Gastrocnemius medialis (tissue), 4 donors: Measurements from ENCODE around the gene MILR1.

Source experiments
- POLR2A ChIP-seq, 2 donors: fragments of 450-650 bp; IDR thresholded peaks; one replicate each; pipeline ENCODE4 v1.6.1; 2017; ENCODE audit warnings: antibody characterized with exemption in 2 of 2, mild to moderate bottlenecking in 2 of 2, moderate library complexity in 2 of 2
- TF ChIP-seq, protein P1 (sequence below), 5 experiments: fragments of 450-650 bp in 3 of 5; fragments of 200-600 bp in 2 of 5; sonication (generic) in 2 of 5; IDR thresholded peaks in 4 of 5; conservative IDR thresholded peaks in 1 of 5; 1 replicate in 4 of 5; 2 replicates in 1 of 5; pipeline ENCODE4 v1.5.1; 2016 to 2019; ENCODE audit warnings: antibody characterized with exemption in 5 of 5, mild to moderate bottlenecking in 3 of 5, moderate library complexity in 3 of 5

DNA sequence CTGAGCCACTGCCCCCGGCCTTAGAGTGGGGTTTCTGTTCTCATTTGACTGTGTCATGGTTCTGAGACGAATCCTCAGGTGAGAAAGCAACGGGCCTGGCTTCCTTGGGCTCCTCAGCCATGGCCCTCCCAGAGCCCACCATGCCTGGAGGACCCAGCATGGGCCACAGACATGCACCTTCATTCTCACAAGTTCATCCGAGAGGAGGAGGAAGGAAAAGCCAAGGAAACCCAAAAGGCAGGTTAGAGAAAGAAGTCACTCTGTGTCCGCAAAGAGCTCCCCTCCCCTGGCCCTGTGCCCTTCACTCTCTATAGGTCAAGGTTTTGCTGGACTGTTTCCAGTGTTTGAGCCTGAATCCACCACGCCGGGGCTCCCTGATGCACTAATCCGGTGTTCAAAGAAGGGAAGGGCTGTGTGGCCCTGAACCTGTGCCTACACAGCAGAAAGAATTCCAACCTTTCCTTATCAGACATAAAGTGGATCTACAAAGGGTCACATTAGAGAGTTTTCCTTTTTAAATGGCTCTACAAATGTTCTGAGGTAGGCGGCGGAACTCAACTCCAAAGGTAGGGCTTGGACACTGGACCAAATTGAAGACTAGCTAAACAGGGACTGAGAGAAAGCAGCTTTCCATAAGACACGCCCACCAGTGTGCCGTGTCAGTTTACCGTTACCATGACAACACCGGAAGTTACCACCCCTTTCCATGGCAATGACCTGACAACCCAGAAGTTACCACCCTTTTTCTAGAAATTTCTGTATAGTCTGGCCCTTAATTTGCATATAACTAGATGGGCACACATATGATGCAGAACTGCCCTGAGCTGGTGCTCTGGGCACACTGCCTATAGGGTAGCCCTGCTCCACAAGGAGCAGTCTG is 42.4 kb upstream of the MILR1 start:
- TF ChIP-seq, protein P1, sequence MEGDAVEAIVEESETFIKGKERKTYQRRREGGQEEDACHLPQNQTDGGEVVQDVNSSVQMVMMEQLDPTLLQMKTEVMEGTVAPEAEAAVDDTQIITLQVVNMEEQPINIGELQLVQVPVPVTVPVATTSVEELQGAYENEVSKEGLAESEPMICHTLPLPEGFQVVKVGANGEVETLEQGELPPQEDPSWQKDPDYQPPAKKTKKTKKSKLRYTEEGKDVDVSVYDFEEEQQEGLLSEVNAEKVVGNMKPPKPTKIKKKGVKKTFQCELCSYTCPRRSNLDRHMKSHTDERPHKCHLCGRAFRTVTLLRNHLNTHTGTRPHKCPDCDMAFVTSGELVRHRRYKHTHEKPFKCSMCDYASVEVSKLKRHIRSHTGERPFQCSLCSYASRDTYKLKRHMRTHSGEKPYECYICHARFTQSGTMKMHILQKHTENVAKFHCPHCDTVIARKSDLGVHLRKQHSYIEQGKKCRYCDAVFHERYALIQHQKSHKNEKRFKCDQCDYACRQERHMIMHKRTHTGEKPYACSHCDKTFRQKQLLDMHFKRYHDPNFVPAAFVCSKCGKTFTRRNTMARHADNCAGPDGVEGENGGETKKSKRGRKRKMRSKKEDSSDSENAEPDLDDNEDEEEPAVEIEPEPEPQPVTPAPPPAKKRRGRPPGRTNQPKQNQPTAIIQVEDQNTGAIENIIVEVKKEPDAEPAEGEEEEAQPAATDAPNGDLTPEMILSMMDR (IDR thresholded peaks at IDR 0.05 in 4 of 5, conservative IDR thresholded peaks at IDR 0.05 in 1 of 5): no peak
- TF ChIP-seq POLR2A (IDR thresholded peaks at IDR 0.05): no peak
